Colonic mucosa (tissue), 4 donors: ENCODE data around the gene COPS9. TPM values are rescaled to one million over a fixed set of nuclear protein-coding genes. Genes with fewer than 3 reads are reported as not detected.

Source experiments
- DNase-seq: peaks from one replicate; pipeline ENCODE4 v3.0.0-alpha.2; 2020
- H3K27ac ChIP-seq: fragments of 200-600 bp; one replicate; pipeline ENCODE4 v1.8.0; 2021
- H3K27me3 ChIP-seq: fragments of 200-600 bp; one replicate; pipeline ENCODE4 v1.8.0; 2021
- H3K36me3 ChIP-seq: fragments of 200-600 bp; one replicate; pipeline ENCODE4 v1.8.0; 2021
- H3K4me1 ChIP-seq: fragments of 200-600 bp; one replicate; pipeline ENCODE4 v1.8.0; 2021; ENCODE audit warnings: mild to moderate bottlenecking
- H3K4me3 ChIP-seq: fragments of 200-600 bp; one replicate; pipeline ENCODE4 v1.8.0; 2021
- H3K9ac ChIP-seq, 2 donors: one replicate each; pipeline ENCODE4 v1.7.0; 2013; ENCODE audit warnings: control low read depth in 2 of 2, low read depth in 2 of 2, low read length in 2 of 2
- H3K9me3 ChIP-seq: fragments of 200-600 bp; one replicate; pipeline ENCODE4 v1.8.0; 2021
- intact Hi-C: fragments of 100-400 bp; cut with DNase I; formaldehyde crosslinking; loops from one replicate; pipeline ENCODE4 v1.14.1; 2022
- total RNA-seq, 2 donors: library from RNA; stranded (reverse); fragmentation: NEBNext Ultra II Directional in 1 of 2; extraction: Animal tissue kit (Norgen Biotek cat#: 25700) in 1 of 2; gene quantifications; one replicate each; pipeline ENCODE4 v1.2.1, GENCODE V29; 2021
- TF ChIP-seq, protein P1 (sequence below): fragments of 200-600 bp; IDR thresholded peaks from one replicate; pipeline ENCODE4 v1.8.0; 2022; ENCODE audit warnings: antibody characterized with exemption, mild to moderate bottlenecking
- donor health status: healthy.
- donor health status: DM: no; HTN: no; CAD: no.
- donor health status: DM: no; HTN: no; CAD: no.

Gene COPS9
- total RNA-seq, 2 donors from 2014 or later: 119 to 169 TPM

DNA sequence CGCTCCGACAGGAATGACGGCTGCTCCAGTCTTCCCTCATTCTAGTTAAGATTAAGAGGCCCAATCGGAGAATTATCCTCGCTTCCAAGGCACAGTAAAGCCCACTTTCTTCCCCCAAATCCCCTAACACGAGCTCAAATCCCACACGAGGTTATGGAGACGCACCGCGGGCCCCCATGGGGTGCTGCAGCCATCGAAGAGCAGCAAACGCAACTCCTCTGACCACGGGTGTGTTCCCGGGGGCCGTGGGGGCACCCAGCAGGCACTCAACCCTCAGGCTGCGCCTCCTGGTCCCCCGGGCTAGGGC, 446 bp downstream of the COPS9 start:
- peaks cover 6% of the 10 kb centered on the region for H3K4me1 ChIP-seq
- TF ChIP-seq, protein P1, sequence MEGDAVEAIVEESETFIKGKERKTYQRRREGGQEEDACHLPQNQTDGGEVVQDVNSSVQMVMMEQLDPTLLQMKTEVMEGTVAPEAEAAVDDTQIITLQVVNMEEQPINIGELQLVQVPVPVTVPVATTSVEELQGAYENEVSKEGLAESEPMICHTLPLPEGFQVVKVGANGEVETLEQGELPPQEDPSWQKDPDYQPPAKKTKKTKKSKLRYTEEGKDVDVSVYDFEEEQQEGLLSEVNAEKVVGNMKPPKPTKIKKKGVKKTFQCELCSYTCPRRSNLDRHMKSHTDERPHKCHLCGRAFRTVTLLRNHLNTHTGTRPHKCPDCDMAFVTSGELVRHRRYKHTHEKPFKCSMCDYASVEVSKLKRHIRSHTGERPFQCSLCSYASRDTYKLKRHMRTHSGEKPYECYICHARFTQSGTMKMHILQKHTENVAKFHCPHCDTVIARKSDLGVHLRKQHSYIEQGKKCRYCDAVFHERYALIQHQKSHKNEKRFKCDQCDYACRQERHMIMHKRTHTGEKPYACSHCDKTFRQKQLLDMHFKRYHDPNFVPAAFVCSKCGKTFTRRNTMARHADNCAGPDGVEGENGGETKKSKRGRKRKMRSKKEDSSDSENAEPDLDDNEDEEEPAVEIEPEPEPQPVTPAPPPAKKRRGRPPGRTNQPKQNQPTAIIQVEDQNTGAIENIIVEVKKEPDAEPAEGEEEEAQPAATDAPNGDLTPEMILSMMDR: no peak
- peak overlapping the region; percentile 86 to 96 for H3K9ac ChIP-seq
- no peaks in the 10 kb centered on the region for H3K27me3 ChIP-seq
- H3K36me3 ChIP-seq: peaks cover 3% of the 10 kb centered on the region
- no peak for DNase-seq
- peak overlapping the region; percentile 100 for H3K4me3 ChIP-seq
- intact Hi-C loops: no loop called here
- H3K9me3 ChIP-seq: no peaks in the 10 kb centered on the region
- H3K27ac ChIP-seq: no peak overlapping the region

DNA sequence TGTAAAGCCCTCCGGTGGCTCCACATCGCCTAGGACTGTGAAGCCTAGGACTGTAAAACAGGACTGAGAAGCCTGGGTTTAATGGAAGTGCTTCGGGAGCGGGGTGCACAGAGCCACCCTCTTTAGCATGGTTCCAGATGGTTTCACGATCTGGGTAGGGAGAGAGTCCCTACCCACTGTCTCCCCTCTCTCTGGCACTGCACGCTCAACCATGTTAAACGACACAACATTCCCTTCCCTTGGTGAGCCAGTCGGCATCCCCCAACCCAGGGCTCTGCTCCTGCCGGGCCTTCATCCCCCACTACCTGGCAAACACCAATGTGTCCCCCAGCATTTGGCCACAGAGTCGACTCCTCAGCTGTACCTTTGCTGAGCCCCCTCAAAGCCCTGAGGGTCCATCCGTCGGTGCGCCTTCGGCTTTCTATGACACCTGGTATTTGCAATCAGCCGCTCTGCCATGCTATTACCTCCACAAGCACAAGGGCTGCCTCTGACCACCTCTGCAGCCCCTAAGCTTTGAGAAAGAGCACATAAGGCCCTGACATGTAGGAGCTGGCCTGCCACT, 1.1 kb downstream of the COPS9 start:
- H3K36me3 ChIP-seq: peaks cover 3% of the 10 kb centered on the region
- H3K4me1 ChIP-seq: peaks cover 6% of the 10 kb centered on the region
- DNase-seq: no peak
- no peaks in the 10 kb centered on the region for H3K27me3 ChIP-seq
- intact Hi-C loops: no loop called here
- H3K27ac ChIP-seq: no peak overlapping the region
- H3K4me3 ChIP-seq: peak overlapping the region; percentile 100
- peak overlapping the region; percentile 86 to 96 for H3K9ac ChIP-seq
- no peaks in the 10 kb centered on the region for H3K9me3 ChIP-seq
- TF ChIP-seq, protein P1: no peak

DNA sequence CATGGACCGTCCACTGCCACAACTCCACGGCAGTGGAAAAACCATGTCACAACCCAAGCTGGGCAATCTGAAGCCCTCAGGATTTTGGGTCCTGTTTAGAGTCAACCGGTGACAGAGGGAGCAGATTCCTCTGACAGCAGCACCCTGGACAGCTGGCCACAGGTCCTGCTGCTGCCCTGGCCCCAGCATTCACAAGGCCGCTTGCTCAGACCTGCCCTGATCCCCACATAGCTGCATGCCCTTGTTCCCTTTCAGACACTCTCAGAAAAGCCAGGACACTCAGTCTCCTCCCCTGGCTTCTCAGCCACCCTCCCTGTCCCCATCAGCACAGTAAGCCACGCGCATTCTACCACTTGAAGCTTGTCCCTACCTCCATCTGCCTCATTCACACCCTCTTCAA, 1.6 kb downstream of the COPS9 start:
- peaks cover 6% of the 10 kb centered on the region for H3K4me1 ChIP-seq
- DNase-seq: no peak
- TF ChIP-seq, protein P1: no peak
- no peaks in the 10 kb centered on the region for H3K9me3 ChIP-seq
- H3K27ac ChIP-seq: no peak overlapping the region
- H3K4me3 ChIP-seq: no peak overlapping the region
- peak overlapping the region in 1 of 2 donors; percentile 86 for H3K9ac ChIP-seq
- intact Hi-C loops: no loop called here
- H3K27me3 ChIP-seq: no peaks in the 10 kb centered on the region
- peaks cover 3% of the 10 kb centered on the region for H3K36me3 ChIP-seq

DNA sequence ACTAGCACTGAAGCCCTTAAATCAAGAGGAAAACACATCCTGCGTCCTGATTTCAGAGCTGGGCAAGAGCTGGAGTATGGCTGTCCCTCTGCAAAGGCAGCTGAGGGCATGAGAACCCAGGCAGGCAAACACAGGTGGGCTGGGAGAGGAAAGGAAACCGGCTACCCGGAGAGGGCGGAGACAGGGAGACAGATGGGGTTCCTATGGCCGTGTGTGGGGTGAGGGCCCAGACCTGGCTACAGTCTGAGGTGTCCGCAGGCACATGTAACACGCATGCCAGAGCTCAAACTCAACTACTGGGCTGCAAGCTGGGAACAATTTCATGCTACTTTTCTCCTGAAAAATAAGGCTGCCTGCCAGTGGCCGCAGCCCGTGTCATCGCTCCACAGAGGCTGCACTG, 2.7 kb downstream of the COPS9 start:
- intact Hi-C loops: no loop called here
- H3K36me3 ChIP-seq: peaks cover 3% of the 10 kb centered on the region
- no peak overlapping the region for H3K9ac ChIP-seq
- H3K27me3 ChIP-seq: no peaks in the 10 kb centered on the region
- DNase-seq: no peak
- TF ChIP-seq, protein P1: no peak
- H3K27ac ChIP-seq: no peak overlapping the region
- H3K4me3 ChIP-seq: no peak overlapping the region
- H3K9me3 ChIP-seq: no peaks in the 10 kb centered on the region
- peaks cover 6% of the 10 kb centered on the region for H3K4me1 ChIP-seq

DNA sequence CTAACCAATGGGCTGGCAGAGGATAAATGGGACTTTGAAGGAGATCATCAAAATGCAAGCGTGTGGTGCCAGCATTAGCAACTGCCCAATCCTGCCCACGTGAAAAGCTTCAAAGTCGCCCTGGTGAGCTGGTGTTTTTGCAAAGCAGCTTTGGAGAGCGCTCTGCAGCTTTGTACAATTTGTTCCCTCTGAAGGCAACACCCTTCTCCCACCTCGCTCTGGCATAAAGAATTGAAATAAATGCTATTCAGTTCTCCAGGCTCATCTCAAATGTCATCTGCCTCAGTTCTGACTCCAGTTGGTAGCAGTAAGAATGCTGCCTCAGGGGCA, 3.5 kb downstream of the COPS9 start:
- Histone ChIP-seq H3K9ac (no peak overlapping the region), H3K4me3 (no peak overlapping the region), H3K9me3 (no peaks in the 10 kb centered on the region), H3K27ac (no peak overlapping the region), H3K36me3 (peaks cover 3% of the 10 kb centered on the region), H3K4me1 (peaks cover 6% of the 10 kb centered on the region), H3K27me3 (no peaks in the 10 kb centered on the region)
- DNase-seq: no peak
- intact Hi-C loops: no loop called here
- TF ChIP-seq, protein P1: no peak
